Left ventricle myocardium superior (tissue), 1 donor: Measurements from ENCODE around the gene ATP6V0A4. TPM values are rescaled to one million over a fixed set of nuclear protein-coding genes. Genes with fewer than 3 reads are reported as not detected.

Experiments
- ATAC-seq: fragments of 200-7000 bp; cut with Tn5 transposase; one replicate; pipeline ENCODE4 v1.9.1; 2020; ENCODE audit warnings: mild to moderate bottlenecking, moderate library complexity
- DNase-seq: peaks from one replicate; pipeline ENCODE4 v3.0.0-alpha.2; 2020
- intact Hi-C: fragments of 100-400 bp; cut with micrococcal nuclease; formaldehyde crosslinking; loops from one replicate; pipeline ENCODE4 v1.11.0; 2022
- long read RNA-seq: library from polyadenylated mRNA; unstranded; transcript quantifications from one replicate; pipeline ENCODE4 v2.0.0, GENCODE V29; 2021
- total RNA-seq: library from RNA; stranded (reverse); fragmentation: NEBNext Ultra II Directional; extraction: Animal tissue kit (Norgen Biotek cat#: 25700); gene quantifications from one replicate; pipeline ENCODE4 v1.2.1, GENCODE V29; 2021
- donor health status: DM: no; HTN: yes; CAD: no; lungs with severe emphysema.

ATP6V0A4 gene
- not detected for total RNA-seq
- long read RNA-seq, result 0 reads

DNA sequence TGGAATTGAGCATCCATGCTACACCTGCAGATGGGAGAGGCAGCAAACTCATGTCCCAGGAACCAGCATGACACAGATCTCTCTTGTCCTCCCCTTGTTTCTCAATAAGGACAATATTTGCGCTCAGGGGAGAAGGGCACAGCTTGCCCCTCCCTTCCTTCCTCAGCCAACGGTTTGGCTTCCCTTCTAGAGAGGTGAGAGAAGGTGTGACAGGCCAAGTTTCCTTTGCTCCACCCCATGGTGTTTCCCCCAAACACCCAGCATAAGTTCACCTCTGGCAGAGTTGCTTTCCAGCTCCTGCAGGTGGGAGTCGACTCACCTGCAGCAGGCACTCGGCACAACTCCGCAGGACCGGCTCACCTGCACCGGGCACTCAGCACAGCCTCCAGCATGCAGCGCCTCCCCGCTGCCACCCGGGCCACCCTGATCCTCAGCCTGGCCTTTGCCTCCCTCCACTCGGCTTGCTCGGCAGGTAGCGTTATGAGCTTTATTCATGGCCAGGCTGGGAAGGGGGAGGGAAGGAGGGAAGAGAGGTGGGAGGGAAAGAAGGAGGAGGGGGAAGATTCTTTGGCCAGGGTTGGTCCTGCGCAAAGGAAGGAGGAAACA lies at the start of gene ATP6V0A4, which contains the start of gene TMEM213:
TSS of gene ATP6V0A4 (minus strand) at position 482 of the 606 bp plus-strand sequence. CDS start 26,949 bp downstream, outside the sequence.
TSS of gene TMEM213 (plus strand) at position 280 of the 606 bp plus-strand sequence. CDS start at position 391, 111 bp downstream.
- no peak for DNase-seq
- ATAC-seq, result no peak
- intact Hi-C loops, result no loop called here

DNA sequence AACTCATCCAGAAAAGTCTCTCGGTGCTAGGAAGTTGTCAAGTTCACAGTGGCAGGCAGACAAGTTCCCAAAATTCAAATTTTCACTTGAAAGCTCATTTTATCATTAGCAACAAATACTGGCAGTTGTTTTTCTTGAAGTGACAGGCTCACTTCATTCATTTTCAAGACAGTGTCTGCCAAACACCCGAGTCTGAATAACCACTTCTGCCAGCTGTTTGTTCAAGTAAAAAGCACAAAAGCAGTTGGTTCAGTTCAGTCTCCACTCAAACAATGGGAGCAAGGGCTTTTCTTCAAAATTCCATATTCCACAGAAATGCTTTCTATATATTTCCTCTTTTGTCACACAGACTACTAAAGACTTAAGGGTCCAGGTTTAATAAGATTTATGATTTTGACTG lies 47.7 kb upstream of the ATP6V0A4 start:
- intact Hi-C loops, result no loop called here
- DNase-seq, result no peak
- ATAC-seq, result no peak

DNA sequence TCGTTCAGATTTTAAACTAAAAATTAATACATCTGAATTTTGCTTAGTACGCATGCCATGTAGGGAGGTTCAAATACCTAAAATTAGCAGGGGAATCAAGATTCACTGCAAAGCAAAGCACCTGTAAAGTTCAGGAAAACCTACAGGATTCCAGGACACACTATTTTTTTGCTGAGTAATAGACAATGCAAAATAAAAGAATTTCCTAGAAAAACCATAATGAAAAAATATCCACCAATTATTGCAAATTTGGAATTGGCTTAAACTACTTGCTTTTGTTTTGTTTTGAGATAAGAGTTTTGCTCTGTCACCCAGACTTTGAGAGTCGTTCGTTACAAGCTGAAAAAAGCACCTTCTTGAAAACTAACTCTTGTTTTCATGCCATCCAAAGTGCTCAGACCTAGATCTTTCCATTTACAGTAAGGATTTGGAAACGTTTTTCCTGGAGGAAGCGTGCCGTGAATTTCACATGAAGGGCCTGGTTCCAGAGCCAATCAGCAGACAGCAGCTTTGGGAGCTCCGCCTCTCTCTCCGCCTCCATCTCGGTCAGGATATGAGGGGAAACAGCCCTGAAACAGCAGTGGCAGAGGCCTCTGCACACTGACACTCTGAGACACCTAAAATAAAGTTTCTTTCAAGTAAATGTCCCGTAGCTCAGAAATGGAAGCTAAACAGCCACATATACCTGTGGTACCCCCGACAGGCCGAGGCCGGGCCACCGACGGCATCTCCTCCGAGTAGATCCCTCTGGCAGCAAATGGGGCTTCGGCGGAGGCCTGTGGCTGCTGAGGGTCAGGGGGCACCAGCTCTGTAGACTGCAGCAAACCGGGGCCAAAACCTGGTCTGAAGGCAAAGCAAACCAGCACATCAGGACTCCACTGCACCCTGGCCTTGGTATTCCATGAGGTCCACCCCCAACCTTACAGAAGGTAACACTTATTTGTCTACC lies 45.9 kb upstream of the ATP6V0A4 start:
- no peak for DNase-seq
- intact Hi-C loops, result no loop called here
- no peak for ATAC-seq

DNA sequence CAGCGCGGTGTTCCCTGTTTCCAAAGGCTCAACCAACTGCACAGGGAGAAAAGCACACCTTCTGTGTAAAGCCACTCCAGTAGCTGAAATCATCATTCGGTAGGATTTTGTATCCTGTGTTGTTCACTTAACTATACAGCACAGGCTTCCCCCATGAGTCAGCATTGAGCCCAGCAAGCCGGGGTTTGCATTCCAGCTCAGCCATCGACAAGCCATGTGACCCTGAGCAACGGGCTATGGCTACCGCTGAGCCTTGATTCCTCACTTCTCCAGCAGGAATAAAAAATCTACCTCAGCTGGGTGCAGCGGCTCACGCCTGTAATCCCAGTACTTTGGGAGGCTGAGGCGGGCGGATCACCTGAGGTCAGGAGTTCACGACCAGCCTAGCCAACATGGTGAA lies 44.1 kb upstream of the ATP6V0A4 start:
- no peak for ATAC-seq
- DNase-seq, result no peak
- intact Hi-C loops, result no loop called here

DNA sequence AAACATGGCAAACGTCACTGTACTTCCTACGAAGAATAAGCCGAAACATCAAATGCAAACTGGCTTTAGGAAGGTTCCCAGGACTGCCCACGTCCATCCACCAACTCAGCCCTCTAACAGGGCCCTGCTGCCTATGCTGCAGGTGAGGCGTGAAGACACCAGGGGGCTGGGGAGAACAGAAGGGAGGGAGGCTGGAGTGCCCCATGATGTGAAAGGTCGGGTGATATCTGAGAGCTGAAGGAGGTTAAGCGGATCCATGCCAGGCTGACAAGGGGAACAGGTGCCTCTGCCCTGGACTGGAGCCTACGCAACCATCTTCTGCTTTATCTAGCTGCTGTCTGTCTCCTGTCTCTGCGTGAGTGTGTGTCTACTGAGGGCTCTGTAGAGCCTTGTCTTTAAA lies 40.2 kb upstream of the ATP6V0A4 start:
- intact Hi-C loops, result no loop called here
- no peak for ATAC-seq
- DNase-seq, result no peak

DNA sequence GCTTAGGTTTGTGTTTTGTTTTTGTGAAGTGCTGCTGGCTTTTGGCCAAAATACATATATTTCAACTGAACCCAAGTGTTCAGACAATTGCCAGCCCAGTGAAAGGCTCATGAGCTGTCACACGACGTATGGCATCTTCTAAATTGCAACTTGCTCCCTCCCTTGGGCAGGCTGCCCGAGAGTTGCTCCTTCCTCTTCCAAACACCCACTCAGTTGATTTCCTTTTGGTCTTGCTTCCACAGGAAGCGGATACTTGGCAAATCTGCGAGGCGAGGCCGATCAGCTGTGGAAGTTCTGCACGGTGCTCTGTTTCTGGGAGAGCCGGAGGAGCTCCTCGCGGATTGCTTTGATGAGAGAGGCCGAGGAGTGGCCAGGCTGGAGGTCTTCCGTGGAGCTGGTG lies 39.6 kb upstream of the ATP6V0A4 start:
- intact Hi-C loops, result no loop called here
- DNase-seq (peak; percentile 49), ATAC-seq (peak; percentile 43)

DNA sequence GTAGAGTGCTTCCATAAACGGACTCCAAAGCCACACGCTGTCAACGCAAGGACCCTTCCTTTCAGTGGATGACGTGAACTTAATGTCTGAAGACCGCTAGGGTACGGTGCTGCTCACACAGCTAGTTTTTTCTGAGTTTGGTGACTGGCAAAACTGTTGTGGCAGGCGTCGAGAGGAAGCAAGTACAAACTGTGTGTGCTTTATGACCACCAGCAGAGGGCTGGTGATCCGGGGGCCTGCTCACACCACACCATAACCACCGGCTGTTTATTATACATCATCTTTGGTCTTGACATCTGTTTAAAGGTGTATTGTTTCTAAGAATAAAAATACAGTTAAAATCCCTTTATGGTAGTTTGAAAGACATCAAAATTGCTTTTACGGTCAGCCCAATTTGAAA lies 37.1 kb upstream of the ATP6V0A4 start:
- DNase-seq (no peak), ATAC-seq (no peak)
- intact Hi-C loops, result no loop called here

DNA sequence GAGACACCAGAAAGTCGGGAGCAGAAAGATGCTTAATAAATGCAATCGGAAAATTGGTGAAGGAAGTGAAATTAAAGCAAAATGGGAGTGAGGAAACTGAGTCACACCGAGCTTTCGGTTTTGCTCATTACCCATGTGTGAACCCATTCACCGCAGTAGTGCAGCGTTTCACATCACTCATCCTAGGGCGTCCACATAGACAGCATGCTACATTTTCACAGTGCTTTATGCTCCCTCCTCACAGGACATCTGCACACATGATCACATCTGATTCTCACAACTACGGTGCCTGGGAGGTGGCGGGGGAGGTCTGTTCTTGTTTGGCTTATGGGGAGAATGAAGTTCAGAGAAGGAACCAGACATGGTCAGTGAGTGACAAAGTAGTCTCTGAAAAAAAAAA lies 36.6 kb upstream of the ATP6V0A4 start:
- DNase-seq (no peak), ATAC-seq (no peak)
- intact Hi-C loops, result no loop called here

DNA sequence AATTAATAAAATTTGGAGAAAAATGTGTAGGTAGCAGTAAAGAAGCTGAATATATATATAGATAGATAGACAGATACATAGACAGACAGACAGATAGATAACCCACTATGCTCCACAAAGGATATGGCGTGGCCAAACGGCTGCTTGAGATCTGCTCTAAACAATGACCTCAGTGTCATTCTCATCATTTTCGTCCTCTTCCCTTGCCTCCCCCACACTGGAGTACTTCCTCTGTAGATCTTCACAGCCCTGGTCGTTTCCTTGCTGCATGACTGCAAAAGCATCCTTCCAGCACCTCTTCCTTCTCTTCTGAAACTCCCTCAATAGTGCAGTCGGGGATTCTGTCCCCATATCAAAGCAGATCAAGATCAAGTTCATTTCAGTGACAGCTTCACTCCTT lies 35.6 kb upstream of the ATP6V0A4 start:
- DNase-seq, result no peak
- intact Hi-C loops, result no loop called here
- no peak for ATAC-seq

DNA sequence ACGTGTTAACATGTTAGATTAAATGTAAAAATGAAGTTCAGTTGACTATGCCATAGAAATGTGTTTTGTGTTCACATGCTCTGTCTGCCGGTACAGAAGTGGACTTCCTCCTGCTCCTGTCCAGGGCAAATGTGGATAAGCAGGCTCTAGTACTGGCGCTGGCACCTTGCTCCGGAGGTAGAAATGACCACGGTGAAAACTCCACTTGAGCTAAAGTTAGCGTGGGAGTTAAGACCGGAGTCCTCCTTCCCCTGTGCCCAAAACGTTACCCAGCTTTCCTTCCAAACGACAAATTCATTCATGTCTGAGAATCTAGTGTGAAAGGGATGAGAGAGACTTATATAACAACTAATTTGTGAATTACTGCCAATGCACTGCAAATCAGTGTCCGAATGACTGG lies 35.0 kb upstream of the ATP6V0A4 start:
- DNase-seq (no peak), ATAC-seq (no peak)
- intact Hi-C loops, result no loop called here

DNA sequence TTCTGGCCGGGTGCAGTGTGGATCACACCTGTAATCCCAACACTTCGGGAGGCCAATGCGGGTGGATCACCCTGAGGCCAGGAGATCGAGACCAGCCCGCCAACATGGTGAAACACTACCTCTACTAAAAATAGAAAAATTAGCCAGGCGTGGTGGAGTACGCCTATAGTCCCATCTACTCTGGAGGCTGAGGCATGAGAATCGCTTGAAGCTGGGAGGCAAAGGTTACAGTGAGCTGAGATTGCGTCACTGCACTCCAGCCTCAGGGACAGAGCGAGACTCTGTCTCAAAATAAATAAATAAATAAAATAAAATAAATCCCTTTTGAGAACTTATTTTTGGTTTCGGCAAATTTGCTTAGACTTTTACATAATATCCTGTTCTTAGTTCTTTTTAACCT lies 31.3 kb upstream of the ATP6V0A4 start:
- DNase-seq (no peak), ATAC-seq (no peak)
- intact Hi-C loops, result no loop called here

DNA sequence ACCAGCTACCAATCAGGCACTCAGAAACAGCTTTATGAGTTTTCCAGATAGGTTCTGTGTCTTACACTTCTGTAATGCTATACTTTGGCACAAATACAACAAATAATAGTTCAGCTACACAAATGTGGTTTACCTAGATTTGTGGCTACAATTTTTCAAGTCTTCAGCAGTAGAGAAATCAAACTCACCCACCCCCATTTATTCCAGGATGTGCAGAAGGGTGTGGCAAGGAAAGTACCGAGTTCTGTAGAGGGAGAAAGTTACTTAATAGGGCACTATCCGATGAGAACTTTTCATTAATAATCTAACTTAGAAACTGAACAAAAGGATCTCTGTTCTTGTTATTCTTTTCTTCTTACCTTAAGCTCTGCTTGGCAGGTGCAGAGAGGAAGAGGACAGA lies 30.3 kb upstream of the ATP6V0A4 start:
- intact Hi-C loops, result no loop called here
- DNase-seq (no peak), ATAC-seq (no peak)

DNA sequence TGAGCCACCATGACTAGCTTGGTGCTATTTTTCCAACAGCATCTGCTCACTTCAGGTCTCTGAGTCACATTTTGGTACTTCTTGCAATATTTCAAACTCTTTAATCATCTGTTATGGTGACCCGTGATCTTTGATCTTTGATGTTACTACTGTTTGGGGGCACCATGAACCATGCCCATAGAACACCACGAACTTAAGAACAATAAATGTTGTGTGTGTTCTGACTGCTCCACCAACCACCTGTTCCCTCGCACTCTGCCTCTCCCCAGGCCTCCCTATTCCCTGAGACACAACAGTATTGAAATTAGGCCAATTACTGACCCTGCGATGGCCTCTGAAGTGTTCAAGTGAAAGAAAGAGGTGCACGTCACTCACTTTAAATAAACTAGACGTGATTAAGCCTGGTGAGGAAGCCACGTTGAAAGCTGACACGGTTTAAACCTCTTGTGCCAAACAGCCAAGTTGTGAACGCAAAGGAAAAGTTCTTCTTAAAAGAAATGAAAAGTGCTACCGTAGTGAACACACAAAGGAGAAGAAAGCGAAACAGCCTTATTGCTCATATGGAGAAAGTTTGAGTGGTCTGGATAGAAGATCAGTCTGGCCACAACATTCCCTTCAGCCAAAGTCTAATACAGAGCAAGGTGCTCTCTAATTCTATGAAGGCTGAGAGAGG lies 27.2 kb upstream of the ATP6V0A4 start:
- intact Hi-C loops, result no loop called here
- no peak for ATAC-seq
- DNase-seq, result no peak

DNA sequence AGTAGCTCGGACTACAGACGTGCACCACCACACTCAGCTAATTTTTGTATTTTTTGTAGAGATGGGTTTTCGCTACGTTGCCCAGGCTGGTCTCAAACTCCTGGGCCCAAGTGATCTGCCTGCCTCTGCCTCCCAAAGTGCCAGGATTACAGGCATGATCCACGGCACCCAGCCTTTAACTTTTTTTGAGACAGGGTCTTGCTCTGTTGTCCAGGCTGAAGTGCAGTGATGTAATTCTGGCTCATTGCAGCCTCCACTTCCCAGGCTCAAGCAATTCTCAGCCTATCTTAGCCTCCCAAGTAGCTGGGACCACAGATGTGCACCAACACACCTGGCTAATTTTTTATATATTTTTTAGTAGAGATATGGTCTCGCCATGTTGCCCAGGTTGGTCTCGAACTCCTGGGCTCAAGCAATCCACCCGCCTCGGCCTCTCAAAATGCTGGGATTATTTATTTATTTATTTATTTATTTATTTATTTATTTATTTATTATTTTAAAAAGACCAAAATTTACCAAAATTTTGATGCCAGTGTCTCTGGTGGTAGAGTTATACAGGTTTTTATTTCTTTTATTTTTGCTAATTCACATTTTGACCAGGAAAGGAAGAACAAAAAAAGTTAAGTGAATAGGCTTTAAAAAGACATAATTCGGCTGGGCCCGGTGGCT lies 25.0 kb upstream of the ATP6V0A4 start:
- no peak for DNase-seq
- ATAC-seq, result no peak
- intact Hi-C loops, result no loop called here

DNA sequence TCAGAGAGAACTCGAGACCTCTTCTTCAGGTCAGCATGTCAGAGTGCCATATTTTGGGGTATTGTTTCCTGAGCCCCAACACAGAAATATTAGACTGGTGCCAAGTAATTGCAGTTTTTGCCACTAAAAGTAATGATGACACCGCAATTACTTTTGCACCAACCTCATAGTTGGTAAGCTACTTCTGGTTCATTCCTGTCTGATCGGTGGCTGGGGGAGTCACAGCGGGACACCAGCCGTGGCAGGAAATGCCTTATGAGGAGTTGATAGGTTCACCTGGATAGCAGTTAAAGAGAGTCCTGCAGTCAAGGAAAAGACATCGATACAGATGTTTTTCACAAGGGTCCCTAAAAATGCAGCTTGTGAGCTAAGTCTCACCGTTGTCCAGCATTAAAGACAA lies 23.9 kb upstream of the ATP6V0A4 start:
- intact Hi-C loops, result no loop called here
- no peak for ATAC-seq
- DNase-seq, result no peak

DNA sequence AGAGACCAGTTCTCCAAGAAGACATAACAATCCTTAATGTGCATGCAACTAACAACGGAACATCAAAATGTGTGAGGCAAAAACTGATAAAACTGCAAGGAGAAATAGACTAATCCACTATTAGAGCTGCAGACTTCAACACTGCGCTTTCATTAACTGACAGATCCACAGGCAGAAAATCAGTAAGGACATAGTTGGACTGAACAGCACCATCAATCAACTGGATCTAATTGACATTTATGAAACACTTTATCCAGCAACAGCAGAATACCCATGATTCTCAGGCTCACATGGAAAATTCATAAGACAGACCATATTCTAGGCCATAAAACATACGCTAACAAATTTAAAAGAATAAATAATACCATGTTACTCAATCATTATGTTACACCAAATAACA lies 21.6 kb upstream of the ATP6V0A4 start:
- no peak for DNase-seq
- no peak for ATAC-seq
- intact Hi-C loops, result no loop called here

DNA sequence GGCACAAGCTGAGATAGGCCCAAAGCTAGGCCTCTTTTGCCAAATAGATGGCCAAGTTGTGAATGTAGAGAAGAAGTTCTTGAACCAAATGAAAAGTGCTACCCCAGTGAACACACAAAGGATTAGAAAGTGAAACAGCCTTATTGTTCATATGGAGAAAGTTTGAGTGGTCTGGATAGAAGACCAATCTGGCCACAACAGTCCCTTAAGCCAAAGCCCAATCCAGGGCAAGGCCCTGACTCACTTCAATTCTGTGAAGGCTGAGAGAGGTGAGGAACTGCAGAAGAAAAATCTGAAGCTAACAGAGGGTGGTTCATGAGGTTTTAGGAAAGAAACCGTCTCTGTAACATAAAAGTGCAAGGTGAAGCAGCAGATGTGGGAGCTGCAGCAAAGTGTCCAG lies 18.7 kb upstream of the ATP6V0A4 start:
- DNase-seq (no peak), ATAC-seq (no peak)
- intact Hi-C loops, result no loop called here

DNA sequence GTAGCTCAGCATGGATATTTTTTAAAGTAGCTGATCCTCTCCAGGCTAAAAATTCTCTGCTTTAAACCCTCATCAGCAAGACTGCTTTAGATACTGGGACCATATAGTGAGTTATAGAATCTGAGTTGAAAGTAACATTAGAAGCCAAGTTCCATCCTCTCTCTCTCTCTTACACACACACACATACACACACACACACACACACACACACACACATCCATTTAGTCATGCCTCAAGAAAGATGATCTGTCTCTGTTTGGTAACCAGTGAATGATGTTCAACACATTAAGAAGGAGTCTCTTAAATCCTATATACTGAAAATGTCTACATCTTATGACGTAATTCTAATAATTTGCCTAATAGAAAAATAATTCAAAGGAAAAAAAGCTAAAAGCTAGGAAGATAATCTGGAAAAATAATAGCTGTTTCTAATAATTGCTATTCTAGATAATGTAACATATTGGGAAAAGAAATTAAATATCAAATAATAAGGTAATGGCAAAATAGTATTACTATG lies 16.9 kb upstream of the ATP6V0A4 start:
- intact Hi-C loops, result no loop called here
- ATAC-seq (no peak), DNase-seq (no peak)

DNA sequence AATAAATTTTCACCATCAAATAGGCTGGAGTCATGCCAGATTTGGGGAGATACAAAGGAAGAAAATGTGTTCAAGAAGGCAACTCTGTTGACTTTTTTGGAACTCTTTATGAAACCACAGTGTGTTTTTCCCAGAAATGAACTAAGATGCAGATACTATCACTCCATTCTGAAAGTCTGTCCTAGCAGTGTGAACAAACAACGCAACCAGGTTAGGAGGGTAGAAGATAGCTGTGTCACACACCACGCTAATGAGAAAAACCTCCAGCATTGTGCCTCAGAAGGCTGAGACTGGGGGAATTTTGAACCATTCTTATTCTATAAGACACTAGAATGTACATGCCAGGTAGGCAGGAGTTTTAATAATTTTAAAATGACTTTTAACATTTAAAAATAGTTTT lies 15.9 kb upstream of the ATP6V0A4 start:
- intact Hi-C loops, result no loop called here
- DNase-seq (no peak), ATAC-seq (no peak)
